Measurements from ENCODE around the gene KIAA1671.
"Not testable (repeated sequence)": the region's sequence is repeated elsewhere in the genome, so short reads cannot be mapped to it uniquely, and the experiment has no call there.

KIAA1671 gene

DNA sequence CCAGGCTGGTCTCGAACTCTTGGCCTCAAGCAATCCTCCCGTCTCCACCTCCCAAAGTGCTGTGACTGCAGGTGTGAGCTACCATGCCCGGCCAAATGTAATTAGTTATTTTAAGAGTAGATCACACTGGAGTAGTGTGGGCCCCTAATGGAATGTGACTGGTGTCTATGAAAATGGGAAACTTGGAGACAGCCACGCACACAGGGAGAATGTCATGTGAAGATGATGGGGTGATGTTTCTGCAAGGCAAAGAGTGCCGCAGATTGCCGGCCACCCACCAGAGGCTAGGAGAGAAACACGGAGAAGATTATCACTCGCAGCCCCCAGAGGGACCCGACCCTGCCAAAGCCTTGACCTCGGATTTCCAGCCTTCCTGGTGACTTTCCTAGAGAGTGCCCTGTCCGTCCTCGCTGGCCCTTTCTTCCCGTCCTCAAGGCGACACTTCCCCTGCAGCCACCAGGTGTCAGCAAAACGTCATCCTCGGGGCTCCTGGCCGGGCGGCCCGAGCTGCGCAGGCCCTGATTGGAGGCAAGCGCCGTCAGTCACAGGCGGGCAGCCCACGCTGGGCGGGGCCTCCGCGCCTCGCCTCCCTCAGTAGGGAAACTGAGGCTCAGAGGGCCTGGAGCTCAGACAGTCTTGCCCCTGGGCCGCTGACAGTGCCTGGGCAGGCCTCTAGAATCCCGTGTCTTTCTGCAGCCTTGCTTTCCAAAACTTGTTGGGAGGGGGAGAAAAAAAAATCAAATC is 283.2 kb downstream of the KIAA1671 start:
- DNase-seq (ENCODE audit: low spot score): peak; percentile 82

DNA sequence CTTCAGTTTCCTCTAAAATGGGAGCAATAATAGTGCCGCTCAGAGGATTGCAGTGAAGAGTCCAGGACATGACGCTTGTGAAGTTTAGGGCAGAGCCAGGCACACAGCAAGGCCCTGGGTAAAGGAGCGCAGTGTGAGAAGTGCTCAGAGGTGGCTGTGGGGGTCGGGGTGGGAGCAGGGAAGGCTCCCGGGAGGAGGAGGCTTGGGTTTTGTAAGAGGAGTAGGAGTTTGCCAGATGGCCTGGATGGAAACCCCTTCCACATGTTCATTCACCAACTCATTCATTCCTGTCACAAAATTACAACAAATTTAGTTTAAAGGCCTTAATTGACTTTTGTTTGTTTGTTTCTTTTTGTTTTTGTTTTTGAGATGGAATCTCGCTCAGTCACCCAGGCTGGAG is 283.9 kb downstream of the KIAA1671 start:
- DNase-seq (ENCODE audit: low spot score): no peak

DNA sequence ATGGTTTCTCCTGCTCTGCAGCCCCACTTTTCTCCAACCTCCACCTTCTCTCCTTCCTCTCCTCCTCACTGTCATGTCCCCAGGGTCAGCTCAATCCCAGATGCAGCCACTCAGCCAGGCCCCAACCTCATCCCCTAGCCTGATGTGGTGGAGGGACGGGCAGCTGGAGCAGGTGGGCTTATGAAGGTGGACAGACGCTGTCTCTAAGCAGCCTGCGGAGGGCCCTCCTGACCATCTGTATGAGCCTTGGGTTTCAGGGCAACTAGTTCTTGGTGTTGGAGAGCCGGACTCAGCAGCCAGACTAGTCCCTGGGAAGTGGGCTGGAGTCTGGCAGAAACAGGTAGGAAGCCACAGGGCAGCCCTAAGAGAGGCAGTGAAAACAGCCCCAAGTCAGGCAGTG is 285.0 kb downstream of the KIAA1671 start:
- no peak for DNase-seq (ENCODE audit: low spot score)

DNA sequence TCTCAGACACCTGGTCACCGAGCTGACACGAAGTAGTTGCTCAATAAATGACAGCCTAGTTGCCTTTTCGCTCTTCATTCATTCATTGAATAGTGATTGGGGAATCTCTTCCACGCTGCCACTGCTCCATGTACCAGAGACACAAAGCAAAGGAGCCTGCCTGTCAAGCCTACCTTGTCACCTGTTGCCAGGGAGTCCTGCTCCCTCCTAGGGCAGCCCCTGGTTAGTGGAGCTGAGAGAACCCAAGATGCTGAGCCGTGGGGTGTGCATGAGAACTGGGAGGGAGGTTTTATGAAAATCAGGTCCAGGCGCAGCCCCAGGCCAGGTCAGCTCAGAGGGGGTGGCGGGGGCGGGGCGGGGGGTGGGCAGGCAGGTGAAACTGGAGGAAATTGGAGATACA is 285.5 kb downstream of the KIAA1671 start:
- not testable (repeated sequence) for DNase-seq (ENCODE audit: low spot score)

Data from NAMALWA (cell line).